T1000 (cell line): ENCODE results near the gene ARFGAP3.
A peak's percentile ranks its signal among the peaks of the same experiment; 100 is the strongest.
"Not testable (repeated sequence)": the region's sequence is repeated elsewhere in the genome, so short reads cannot be mapped to it uniquely, and the experiment has no call there.

Source experiments
- DNase-seq: peaks from one replicate; lab custom pipeline; 2025; ENCODE audit warnings: mixed read lengths; lab: John Stamatoyannopoulos, UW

ARFGAP3 gene

GRCh38 chr22:42768385-42769035 is 88.6 kb downstream of the ARFGAP3 start:
- DNase-seq, result no peak

GRCh38 chr22:42766860-42767259 is 90.2 kb downstream of the ARFGAP3 start:
- DNase-seq, result no peak

GRCh38 chr22:42764895-42765363 is 92.1 kb downstream of the ARFGAP3 start:
- no peak for DNase-seq

GRCh38 chr22:42763965-42764480 is 93.0 kb downstream of the ARFGAP3 start:
- DNase-seq, result no peak

GRCh38 chr22:42760806-42761565 is 96.1 kb downstream of the ARFGAP3 start:
- no peak for DNase-seq

- no peak for DNase-seq
Observed at GRCh38 chr22:42758931-42759629, 98.0 kb downstream of the ARFGAP3 start.

GRCh38 chr22:42755553-42755952 is 101.5 kb downstream of the ARFGAP3 start:
- peak; percentile 27 for DNase-seq

GRCh38 chr22:42755121-42755520 is 102.0 kb downstream of the ARFGAP3 start:
- not testable (repeated sequence) for DNase-seq

- DNase-seq, result peak; percentile 17
Observed at GRCh38 chr22:42754658-42755057, 102.4 kb downstream of the ARFGAP3 start.

- DNase-seq, result no peak
Observed at GRCh38 chr22:42752912-42753311, 104.2 kb downstream of the ARFGAP3 start.

GRCh38 chr22:42752230-42752746 is 104.8 kb downstream of the ARFGAP3 start:
- no peak for DNase-seq

GRCh38 chr22:42750421-42750820 is 106.7 kb downstream of the ARFGAP3 start:
- DNase-seq, result not testable (repeated sequence)

- no peak for DNase-seq
Observed at GRCh38 chr22:42747701-42748513, 109.2 kb downstream of the ARFGAP3 start.
